OCI-LY1 (cell line): ENCODE results near the gene C1QTNF9.

ENCODE experiments used
- CTCF ChIP-seq: fragments of 200-600 bp; sonication (generic), shearing (Covaris generic); IDR thresholded peaks from 2 replicates; pipeline ENCODE4 v1.5.1; 2017; ENCODE audit warnings: mild to moderate bottlenecking, antibody characterized with exemption, low read length, moderate library complexity, mixed read lengths
- EZH2 ChIP-seq: fragments of 200-600 bp; sonication (generic), shearing (Covaris generic); IDR thresholded peaks from 2 replicates; pipeline ENCODE4 v1.8.0; 2017; ENCODE audit warnings: borderline replicate concordance, mixed run types, mild to moderate bottlenecking, antibody characterized with exemption, low read length, moderate library complexity, mixed read lengths

- TF ChIP-seq EZH2 (no peak), CTCF (no peak)
Measured at GRCh38 chr13:24271231-24271600, 38.2 kb upstream of the C1QTNF9 start.
